HUES48 (cell line): ENCODE data around the gene SEC23IP.
"Not testable (repeated sequence)": the region's sequence is repeated elsewhere in the genome, so short reads cannot be mapped to it uniquely, and the experiment has no call there.

Experiments used
- H3K27ac ChIP-seq: one replicate; pipeline ENCODE4 v1.7.0; 2013; ENCODE audit warnings: low read depth, low read length, inconsistent platforms
- H3K27me3 ChIP-seq: 2 replicates; pipeline ENCODE4 v1.6.1; 2013; ENCODE audit warnings: mild to moderate bottlenecking, low read length; ENCODE audit not compliant: control insufficient read depth, insufficient read depth
- H3K36me3 ChIP-seq: 2 replicates; pipeline ENCODE4 v1.6.1; 2013; ENCODE audit warnings: low read length; ENCODE audit not compliant: control insufficient read depth, insufficient read depth
- H3K4me1 ChIP-seq: 2 replicates; pipeline ENCODE4 v1.6.1; 2013; ENCODE audit warnings: mild to moderate bottlenecking, low read length; ENCODE audit not compliant: control insufficient read depth, insufficient read depth
- H3K4me3 ChIP-seq: 2 replicates; pipeline ENCODE4 v1.5.1; 2013; ENCODE audit warnings: mild to moderate bottlenecking, low read depth, low read length
- H3K9ac ChIP-seq: 2 replicates; pipeline ENCODE4 v1.6.1; 2013; ENCODE audit warnings: mild to moderate bottlenecking, low read depth, low read length, moderate library complexity
- H3K9me3 ChIP-seq: 2 replicates; pipeline ENCODE4 v1.6.1; 2013; ENCODE audit warnings: low read length; ENCODE audit not compliant: control insufficient read depth, insufficient read depth

Gene SEC23IP

DNA sequence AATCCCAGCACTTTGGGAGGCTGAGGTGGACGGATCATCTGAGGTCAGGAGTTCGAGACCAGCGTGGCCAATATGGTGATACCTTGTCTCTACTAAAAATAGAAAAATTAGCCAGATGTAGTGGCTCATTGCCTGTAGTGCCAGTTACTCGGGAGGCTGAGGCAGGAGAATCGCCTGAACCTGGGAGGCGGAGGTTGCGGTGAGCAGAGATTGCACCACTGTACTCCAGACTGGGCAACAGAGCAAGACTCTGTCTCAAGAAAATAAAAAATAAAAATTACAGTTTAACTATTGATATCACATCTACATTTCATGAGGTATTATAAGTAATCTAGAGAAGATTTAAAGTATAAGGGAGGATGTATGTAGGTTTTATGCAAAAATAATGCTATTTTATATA is 15.2 kb downstream of the SEC23IP start:
- H3K9me3 ChIP-seq, H3K4me1 ChIP-seq, H3K9ac ChIP-seq, H3K27ac ChIP-seq, H3K27me3 ChIP-seq, H3K4me3 ChIP-seq: not testable (repeated sequence)
- peaks cover 94% of the 10 kb centered on the region for H3K36me3 ChIP-seq

DNA sequence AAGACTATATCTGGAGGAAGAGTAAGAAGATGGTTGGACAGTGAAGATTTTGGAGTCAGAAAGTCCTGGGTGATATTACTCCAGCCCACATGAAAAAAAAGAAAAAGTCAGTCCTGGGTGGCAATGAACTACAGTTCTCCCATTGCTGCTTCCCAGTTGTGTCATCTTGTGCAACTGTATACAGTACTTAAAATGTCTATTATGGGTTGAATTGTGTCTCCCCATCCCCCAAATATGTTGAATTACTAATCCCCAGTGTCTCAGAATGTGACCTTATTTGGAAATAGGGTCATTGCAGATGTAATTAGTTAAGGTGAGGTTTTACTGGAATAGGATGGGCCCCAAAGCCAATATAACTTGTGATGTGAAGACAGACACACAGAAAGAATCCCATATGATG is 15.6 kb downstream of the SEC23IP start:
- Histone ChIP-seq H3K4me1 (no peaks in the 10 kb centered on the region), H3K4me3 (no peak overlapping the region), H3K27ac (no peak overlapping the region), H3K36me3 (peaks cover 94% of the 10 kb centered on the region), H3K9ac (no peak overlapping the region), H3K9me3 (no peaks in the 10 kb centered on the region), H3K27me3 (no peaks in the 10 kb centered on the region)

DNA sequence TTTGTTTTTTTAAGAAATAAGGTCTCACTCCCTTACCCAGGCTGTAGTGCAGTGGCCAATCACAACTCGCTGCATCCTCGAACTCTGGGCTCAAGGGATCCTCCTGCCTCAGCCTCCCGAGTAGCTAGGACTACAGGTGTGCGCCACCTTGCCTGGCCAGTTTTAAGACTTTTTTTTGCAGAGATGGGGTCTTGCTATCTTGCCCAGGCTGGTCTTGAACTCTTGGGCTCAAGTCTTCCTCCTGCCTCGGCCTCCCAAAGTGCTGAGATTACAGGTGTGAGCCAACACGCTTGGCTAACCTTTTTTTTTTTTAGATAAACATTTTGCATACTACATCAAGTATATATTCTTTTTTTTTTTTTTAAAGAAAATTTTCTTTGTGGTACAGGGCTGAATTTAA is 18.2 kb downstream of the SEC23IP start:
- no peak overlapping the region for H3K4me3 ChIP-seq
- no peak overlapping the region for H3K27ac ChIP-seq
- H3K36me3 ChIP-seq: peaks cover 89% of the 10 kb centered on the region
- no peaks in the 10 kb centered on the region for H3K4me1 ChIP-seq
- no peaks in the 10 kb centered on the region for H3K9me3 ChIP-seq
- no peak overlapping the region for H3K9ac ChIP-seq
- H3K27me3 ChIP-seq: no peaks in the 10 kb centered on the region

DNA sequence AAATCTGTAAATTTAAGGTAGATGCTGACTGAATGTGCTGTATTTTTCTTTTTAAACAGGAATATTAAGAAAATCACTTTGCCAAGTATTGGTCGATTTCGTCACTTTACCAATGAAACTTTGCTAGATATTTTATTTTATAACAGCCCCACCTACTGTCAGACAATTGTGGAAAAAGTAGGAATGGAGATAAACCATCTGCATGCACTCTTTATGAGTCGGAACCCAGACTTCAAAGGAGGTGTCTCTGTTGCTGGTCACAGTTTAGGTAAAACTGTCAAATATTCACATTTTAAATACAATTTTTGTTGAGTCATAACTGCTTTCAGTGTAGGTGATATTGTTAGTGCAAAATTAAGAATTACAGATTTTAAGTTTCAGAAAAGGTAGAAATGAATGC is 25.2 kb downstream of the SEC23IP start:
- H3K4me1 ChIP-seq: no peaks in the 10 kb centered on the region
- peaks cover 94% of the 10 kb centered on the region for H3K36me3 ChIP-seq

DNA sequence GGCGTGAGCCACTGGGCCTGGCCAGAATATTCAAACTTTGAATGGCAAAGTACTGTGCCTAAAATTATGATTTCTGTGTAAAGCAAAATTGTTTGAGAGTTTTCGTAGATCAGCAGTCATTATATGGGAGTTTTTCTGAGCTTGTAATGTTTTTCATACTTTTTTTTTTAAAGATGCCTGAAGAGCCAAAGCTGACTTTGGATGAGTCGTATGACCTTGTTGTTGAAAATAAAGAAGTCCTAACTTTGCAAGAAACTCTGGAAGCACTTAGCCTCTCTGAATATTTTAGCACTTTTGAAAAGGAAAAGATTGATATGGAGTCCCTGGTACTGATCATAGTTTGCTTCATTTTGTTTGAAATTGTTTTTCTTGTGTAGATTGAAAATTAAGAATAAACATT is 26.7 kb downstream of the SEC23IP start:
- Histone ChIP-seq H3K9ac (no peak overlapping the region), H3K4me1 (no peaks in the 10 kb centered on the region), H3K4me3 (no peak overlapping the region), H3K36me3 (peaks cover 95% of the 10 kb centered on the region), H3K27ac (no peak overlapping the region), H3K27me3 (no peaks in the 10 kb centered on the region), H3K9me3 (no peaks in the 10 kb centered on the region)

More for the DNA sequence above, 25.2 kb downstream of the SEC23IP start:
- H3K27me3 ChIP-seq: no peaks in the 10 kb centered on the region
- H3K4me3 ChIP-seq: no peak overlapping the region
- H3K9me3 ChIP-seq: no peaks in the 10 kb centered on the region
- no peak overlapping the region for H3K9ac ChIP-seq
- H3K27ac ChIP-seq: no peak overlapping the region

DNA sequence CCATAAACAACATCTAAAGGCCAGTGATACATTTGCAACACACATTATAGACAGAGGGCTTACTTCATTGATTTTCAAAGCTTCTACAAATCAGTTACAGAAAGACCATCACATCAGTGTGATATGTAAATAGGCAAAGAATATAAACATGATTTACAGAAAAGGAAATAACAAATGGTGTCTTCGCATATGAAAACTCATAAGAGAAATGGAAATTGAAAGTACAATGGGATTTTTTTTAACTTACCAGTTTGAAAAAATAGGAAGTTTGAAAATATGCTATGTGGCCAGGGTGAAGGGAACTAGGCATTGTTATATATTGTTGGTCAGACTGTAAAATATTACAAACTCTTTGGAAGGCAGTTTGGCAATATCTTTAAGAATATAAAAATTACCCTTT is 27.3 kb downstream of the SEC23IP start:
- peaks cover 95% of the 10 kb centered on the region for H3K36me3 ChIP-seq

DNA sequence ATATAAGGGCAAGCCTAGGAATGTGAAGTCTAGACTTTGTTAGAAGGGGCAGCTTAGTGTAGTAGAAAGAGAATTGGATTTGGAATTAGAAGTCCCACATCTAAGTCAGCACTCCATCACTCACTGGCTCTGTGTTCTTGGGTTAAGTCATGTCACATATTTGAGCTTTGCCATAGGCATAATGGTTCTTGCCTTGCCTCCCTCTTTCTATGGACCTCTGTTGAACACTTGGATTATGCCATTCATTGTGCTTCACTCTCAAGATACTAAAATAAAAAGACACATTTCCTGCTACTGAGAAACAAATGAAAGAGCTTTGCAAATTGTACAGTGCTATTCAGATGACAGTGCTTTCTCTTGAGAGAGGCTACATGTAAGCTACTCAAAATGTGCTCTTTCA is 35.9 kb downstream of the SEC23IP start:
- Histone ChIP-seq H3K4me1 (no peaks in the 10 kb centered on the region), H3K27me3 (no peaks in the 10 kb centered on the region), H3K36me3 (peaks cover 91% of the 10 kb centered on the region), H3K27ac (no peak overlapping the region), H3K9ac (no peak overlapping the region), H3K4me3 (no peak overlapping the region), H3K9me3 (no peaks in the 10 kb centered on the region)

More for the DNA sequence above, 27.3 kb downstream of the SEC23IP start:
- Histone ChIP-seq H3K9me3 (no peaks in the 10 kb centered on the region), H3K27ac (no peak overlapping the region), H3K4me1 (no peaks in the 10 kb centered on the region), H3K27me3 (no peaks in the 10 kb centered on the region), H3K9ac (no peak overlapping the region), H3K4me3 (no peak overlapping the region)

DNA sequence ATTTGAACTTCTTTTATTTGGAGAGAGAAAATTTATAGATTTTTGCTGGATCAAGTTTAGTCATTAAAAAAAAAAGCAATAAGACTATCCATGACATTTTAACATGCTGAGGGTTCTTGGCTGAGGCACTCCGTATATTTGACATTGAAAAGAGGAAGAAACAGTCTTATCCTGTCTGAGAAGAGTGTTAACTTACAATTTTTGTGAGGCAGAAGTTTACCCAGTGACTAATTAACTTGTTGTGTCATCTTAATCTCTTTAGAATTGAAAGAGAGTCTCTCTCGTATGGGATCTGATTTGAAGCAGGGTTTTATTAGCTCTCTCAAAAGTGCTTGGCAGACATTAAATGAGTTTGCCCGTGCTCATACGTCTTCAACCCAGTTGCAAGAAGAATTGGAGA is 39.3 kb downstream of the SEC23IP start:
- Histone ChIP-seq H3K9ac (no peak overlapping the region), H3K27ac (peak overlapping the region; percentile 14), H3K4me3 (no peak overlapping the region), H3K27me3 (no peaks in the 10 kb centered on the region), H3K9me3 (no peaks in the 10 kb centered on the region), H3K4me1 (no peaks in the 10 kb centered on the region), H3K36me3 (peaks cover 93% of the 10 kb centered on the region)

DNA sequence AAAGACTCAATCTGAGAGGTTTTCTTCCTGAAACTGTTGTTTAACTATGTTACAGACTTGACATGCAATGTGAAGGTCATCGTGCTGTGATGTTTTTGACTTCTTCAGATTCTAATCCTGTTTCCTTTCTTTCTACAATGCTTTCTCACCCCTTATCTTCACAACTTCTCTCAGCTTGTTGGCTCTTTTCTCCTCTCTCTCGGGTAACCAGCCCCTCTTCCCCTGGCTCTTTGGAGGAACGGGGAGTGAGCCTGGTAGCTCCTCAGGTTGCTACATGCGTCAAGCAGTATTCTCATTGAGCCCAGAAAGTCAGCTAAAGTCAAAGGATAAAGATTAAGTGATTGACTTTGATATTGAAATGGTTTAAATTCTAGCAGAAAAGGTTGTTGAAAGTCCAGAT is 40.1 kb downstream of the SEC23IP start:
- no peaks in the 10 kb centered on the region for H3K27me3 ChIP-seq
- peaks cover 87% of the 10 kb centered on the region for H3K36me3 ChIP-seq
- H3K4me3 ChIP-seq: no peak overlapping the region
- H3K27ac ChIP-seq: peak overlapping the region; percentile 53
- H3K9ac ChIP-seq: no peak overlapping the region
- H3K4me1 ChIP-seq: no peaks in the 10 kb centered on the region
- H3K9me3 ChIP-seq: no peaks in the 10 kb centered on the region

DNA sequence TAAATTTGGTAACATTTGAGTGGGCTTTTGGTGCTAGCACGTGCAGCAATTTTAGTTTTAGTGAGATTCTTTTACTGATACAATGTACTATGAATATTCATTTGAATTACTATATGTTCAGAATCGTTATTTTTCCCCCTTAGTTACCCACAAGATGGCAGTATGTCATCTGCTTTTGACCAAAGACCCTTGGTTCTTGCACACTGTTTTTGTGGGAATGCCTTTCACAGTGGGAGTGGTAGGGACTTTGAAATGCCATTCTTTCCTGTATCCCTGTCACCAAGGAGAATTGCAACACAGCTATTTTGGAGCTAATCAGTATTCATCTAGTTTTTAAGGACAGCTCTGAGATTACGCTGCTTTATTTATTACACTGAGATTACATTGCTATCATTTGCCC is 40.6 kb downstream of the SEC23IP start:
- no peaks in the 10 kb centered on the region for H3K4me1 ChIP-seq
- no peak overlapping the region for H3K9ac ChIP-seq
- H3K27me3 ChIP-seq: no peaks in the 10 kb centered on the region
- H3K27ac ChIP-seq: peak overlapping the region; percentile 53
- H3K9me3 ChIP-seq: no peaks in the 10 kb centered on the region
- H3K36me3 ChIP-seq: peaks cover 85% of the 10 kb centered on the region
- no peak overlapping the region for H3K4me3 ChIP-seq

DNA sequence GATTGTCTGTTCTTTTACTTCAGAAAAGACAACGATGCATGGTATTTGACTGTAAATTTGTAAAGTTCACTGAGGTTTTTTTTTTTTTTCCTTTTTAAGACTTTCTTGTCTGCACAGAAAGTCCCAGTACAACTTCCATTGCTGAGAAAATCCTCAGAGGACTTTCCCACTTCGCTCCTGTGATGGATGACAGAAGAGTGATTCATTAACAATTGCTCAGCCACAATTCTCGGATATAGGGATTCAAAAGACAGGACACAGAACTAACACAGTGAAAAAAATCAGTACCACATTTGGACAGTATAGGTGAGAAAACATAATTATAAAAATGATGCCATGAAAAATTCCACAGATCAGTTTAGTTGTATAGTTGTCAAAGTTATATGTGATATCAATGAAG is 48.0 kb downstream of the SEC23IP start:
- H3K36me3 ChIP-seq: peaks cover 60% of the 10 kb centered on the region
- no peak overlapping the region for H3K9ac ChIP-seq
- no peaks in the 10 kb centered on the region for H3K27me3 ChIP-seq
- H3K4me1 ChIP-seq: no peaks in the 10 kb centered on the region
- no peak overlapping the region for H3K27ac ChIP-seq
- H3K9me3 ChIP-seq: no peaks in the 10 kb centered on the region
- no peak overlapping the region for H3K4me3 ChIP-seq

DNA sequence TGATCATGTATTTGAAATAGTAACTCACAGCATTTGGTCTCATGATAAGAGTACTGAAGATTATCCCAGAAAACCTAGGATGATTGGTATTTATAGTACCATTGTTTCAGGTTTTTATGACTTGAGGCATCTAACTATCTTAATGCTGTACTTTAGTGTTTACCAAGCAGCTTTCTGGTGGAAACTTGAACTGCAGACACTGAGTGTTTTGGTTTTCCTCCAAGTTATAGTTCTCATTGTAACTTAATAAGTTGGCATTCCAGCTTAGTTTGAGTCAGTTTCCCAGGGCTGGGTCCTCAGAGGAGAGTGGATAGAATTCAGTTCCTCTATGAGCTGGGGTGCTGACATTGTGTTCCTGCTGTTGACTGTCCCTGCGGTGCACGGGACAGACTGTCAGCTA is 50.4 kb downstream of the SEC23IP start:
- Histone ChIP-seq H3K9ac (no peak overlapping the region), H3K9me3 (no peaks in the 10 kb centered on the region), H3K4me3 (no peak overlapping the region), H3K4me1 (no peaks in the 10 kb centered on the region), H3K27ac (no peak overlapping the region), H3K36me3 (peaks cover 46% of the 10 kb centered on the region), H3K27me3 (no peaks in the 10 kb centered on the region)
